Inflammatory macrophage treated with lipopolysaccharide for 1 hour (primary cell): ENCODE data around the gene SOBP.
"Not testable (repeated sequence)": the region's sequence is repeated elsewhere in the genome, so short reads cannot be mapped to it uniquely, and the experiment has no call there.

Experiments
- DNase-seq, 2 donors: peaks; one replicate each; pipeline ENCODE4 v3.0.0-alpha.2; 2020 to 2022

SOBP gene, protein sequence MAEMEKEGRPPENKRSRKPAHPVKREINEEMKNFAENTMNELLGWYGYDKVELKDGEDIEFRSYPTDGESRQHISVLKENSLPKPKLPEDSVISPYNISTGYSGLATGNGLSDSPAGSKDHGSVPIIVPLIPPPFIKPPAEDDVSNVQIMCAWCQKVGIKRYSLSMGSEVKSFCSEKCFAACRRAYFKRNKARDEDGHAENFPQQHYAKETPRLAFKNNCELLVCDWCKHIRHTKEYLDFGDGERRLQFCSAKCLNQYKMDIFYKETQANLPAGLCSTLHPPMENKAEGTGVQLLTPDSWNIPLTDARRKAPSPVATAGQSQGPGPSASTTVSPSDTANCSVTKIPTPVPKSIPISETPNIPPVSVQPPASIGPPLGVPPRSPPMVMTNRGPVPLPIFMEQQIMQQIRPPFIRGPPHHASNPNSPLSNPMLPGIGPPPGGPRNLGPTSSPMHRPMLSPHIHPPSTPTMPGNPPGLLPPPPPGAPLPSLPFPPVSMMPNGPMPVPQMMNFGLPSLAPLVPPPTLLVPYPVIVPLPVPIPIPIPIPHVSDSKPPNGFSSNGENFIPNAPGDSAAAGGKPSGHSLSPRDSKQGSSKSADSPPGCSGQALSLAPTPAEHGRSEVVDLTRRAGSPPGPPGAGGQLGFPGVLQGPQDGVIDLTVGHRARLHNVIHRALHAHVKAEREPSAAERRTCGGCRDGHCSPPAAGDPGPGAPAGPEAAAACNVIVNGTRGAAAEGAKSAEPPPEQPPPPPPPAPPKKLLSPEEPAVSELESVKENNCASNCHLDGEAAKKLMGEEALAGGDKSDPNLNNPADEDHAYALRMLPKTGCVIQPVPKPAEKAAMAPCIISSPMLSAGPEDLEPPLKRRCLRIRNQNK

DNA sequence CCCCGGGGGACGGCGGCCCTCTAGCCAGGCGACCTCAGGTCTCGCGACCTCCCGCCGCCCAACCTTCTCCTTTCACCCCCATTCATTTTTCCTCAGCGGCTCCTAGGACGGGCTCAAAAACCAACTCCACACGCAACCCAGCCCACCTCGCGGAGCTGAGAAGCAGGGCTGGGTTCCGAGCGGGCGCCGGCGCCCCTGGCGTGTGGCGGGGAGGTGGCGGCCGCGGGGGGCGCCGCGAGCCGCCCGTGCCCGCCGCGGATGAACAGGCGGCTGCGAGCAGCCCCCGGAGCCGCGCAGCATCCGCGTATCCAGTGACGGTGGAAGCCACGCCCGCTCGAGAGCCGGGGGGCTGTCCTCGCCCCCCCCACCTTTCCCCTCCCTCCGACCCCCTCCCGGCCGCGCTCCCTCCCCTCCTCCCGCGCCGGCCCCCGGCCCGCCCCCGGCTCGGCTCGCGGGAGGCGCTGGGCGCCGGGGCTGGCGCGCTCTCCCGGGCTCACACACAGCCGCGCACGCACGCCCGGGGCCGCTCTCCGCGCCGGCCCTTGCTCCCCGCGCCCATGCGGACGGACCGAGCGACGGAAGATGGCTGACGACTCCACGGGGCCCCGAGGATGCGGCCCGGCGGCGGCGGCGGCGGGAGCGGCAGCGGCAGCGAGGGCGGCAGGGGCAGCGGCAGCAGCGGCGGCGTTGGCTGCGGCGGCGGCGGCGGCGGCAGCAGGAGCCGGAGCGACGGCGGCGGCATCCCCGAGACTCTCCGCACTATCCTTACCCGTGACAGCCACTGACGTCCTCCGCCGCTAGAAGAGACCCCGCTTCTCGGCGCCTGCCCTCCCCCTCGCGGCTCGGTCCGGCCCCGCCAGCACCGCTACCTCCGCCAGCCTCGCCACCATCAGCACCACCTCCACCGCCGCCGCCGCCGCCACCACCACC, at the start of gene SOBP:
Gene SOBP, plus strand, starts transcription at position 482 of the 930 bp plus-strand sequence. CDS start 500 bp downstream, outside the sequence.
- DNase-seq: no peak

GRCh38 chr6:107440936-107441335, 49.0 kb upstream of the SOBP start:
- DNase-seq: no peak

- DNase-seq: no peak
These were observed 48.2 kb upstream of the SOBP start for GRCh38 chr6:107441682-107442081.

DNA sequence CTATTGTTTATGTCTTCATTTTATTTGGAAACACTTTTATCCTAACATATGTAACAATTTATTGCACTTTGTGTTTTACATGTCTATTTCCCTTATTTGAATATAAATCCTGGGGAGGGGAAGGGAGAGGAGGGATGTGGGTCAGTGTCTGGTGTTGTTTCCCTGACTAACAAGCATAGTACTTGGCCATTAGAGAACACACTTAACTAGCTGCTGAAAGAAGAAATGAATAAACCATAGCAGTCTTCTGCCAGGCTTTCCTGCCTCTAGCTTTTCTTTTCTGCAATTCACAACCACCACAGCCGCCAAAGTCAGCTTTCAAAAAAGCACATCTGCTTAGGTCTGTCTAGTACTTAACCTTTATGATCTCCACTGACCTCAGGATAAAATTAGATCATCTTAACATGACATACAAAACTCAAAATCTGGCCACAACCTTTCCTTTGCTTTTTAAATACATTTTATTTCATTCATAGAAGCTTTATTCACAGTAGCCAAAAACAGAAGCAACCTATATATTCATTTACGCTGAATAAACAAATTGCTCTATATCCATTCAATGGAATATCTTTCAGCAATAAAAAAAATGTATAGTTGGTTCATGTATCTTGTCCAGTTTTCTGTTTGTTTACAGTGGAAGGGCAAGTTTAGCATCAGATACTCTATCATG, 46.8 kb upstream of the SOBP start:
- no peak for DNase-seq

DNA sequence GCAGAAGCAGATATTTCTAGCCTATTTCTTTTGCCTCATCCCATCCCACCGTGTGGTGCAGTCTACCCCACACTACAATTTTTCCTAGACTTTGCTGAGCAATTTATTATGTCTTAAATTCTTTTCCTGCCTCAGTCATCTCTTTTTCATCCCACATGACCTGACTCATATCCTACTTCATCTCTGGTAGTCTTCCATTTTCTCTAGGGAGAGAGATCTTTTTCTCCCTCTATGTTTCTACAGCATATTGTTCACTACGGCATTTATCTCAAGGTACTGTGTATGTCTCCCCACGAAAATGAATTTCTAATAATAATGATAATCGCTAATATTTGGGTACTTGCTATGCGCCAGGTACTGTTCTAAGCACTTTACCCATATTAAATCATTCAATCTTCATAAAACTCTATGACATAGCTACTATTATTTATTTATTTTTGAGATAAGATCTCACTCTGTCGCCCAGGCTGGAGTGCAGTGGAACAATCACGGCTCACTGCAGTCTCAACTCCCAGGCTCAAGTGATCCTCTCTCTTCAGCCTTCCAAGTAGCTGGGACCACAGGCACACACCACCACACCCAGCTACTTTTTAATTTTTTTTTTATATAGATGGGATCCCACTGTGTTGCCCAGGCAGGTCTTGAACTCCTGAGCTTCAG, 46.2 kb upstream of the SOBP start:
- DNase-seq: no peak

GRCh38 chr6:107444277-107444676, 45.6 kb upstream of the SOBP start:
- no peak for DNase-seq

DNA sequence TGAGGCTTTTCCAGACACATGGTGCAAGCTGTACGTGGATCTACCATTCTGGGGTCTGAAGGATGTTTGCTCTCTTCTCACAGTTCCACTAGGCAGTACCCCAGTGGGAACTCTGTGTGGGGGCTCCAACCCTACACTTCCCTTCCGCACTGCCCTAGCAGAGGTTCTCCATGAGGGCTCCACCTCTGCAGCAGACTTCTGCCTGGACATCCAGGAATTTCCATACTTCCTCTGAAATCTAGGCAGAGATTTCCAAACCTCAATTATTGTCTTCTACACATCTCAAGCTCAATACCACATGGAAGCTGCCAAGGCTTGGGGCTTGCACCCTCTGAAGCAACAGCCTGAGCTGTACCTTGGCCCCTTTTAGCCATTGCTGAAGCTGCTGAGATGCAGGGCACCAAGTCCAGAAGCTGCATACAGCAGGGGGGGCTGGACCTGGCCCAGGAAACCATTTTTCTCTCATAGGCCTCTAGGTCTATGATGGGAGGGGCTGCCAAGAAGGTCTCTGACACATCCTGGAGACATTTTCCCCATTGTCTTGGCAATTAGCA, 42.2 kb upstream of the SOBP start:
- DNase-seq: no peak

GRCh38 chr6:107448776-107449175, 41.1 kb upstream of the SOBP start:
- no peak for DNase-seq

DNA sequence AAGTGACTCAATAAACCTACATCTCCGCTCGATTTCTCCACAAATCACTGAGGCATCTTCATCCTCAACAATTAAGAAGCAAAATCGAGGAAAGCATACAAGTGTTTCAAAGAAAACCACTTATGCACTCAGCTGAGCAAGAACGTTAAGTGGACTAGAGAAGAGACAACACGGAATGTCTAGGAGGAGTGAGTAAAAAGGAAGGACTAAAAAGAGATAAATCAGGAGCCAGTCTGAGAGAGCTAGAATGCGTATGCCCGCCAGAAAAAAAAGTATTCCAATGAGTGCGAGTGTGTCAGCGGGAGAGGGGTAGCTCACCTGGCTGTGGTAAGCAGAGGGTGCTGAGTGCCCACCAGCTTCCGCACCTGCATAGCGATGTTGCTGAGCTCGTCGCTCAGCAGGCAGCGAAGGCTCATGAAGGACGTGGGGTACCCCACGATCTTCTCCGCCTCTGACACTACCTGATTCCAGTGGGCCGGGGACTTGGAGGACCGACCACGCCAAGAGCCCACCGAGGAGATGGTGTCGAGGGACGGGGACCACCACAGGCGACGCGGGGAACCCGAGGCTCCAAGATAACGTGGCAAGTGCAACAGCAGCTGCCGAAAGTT, 31.1 kb upstream of the SOBP start:
- no peak for DNase-seq

DNA sequence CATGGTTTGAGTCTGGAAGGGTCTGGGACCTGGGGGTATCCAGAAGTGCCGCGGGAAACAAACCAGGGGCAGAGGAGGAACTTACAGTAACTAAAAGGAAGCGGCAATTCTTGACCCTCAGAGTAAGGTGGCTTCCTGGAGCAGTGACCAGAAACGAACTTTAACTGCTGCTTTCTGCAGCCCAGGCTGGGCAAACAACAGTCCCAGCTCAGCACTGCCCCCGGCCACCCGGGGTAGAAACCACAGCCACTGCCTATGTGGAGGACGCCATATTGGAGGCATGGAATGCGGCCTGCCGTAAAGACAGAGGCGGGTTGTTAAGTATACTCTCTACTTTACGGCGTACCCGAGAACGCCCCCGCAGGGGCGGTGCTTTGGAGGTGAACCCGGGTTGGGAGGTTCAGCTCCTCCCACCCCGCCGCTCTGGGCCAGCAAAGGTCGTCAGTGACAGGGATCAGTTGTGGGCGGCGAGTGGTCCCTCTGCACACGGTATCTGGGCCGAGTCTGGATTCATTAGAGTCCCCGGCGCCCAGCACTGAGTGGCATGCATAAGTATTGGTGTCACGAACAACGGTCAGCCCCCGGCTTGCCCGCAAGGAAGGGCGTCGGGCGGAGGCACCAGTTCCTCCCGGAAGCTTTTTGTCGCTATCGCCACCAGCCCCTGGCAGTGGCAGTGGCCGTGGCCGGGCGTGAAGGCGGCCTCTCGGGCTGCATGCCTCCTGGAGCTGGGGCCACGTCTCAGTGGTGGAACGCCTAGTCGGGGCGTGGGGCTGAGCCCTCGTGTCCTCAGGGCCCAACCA, 30.4 kb upstream of the SOBP start, which contains the start of gene PDSS2:
Gene PDSS2, minus strand, starts transcription at position 282 of the 800 bp plus-strand sequence. Its CDS starts 279 bp downstream, at position 3.
- peak; percentile 99 for DNase-seq

GRCh38 chr6:107460083-107460631, 29.8 kb upstream of the SOBP start:
- DNase-seq: peak in 1 of 2 donors; percentile 54

DNA sequence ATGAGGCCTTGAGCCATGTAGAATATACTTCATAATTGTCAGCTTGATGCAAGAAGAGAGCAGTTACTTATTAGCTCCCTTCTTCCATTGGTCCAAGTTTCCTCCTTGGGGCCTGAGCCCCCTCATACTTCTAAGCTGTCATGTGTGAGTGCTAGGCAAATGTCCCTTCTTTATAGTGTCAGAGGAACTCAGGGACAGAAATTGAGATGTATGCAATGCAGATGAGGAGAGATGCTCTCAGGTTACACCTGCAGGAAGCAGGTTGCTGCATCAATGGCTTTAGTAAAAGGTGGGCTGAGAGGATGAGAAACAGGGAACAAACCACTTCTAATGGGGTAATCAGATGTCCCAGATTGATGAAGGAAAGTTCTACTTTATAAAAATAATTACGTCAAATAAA, 23.9 kb upstream of the SOBP start:
- DNase-seq: no peak

DNA sequence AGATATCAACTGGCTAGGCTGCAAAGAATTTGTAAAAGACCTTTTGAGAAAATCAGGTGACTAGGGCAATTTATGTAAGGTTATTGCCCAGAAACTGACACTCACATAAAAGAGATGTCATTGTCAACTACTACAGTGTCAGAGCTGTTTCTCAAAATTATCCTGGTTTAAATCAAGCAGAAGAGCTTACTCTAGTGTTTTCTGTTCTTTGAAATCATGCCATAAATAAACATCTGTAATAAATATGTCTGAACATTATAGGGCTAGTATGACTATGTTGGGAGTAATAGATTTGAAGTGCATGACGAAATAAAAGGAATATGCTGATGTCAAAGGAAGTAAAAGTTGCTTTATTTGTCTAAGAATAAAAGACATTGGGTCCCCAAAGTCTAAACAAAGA, 19.6 kb upstream of the SOBP start:
- DNase-seq: no peak

- DNase-seq: no peak
These were observed 16.3 kb upstream of the SOBP start for GRCh38 chr6:107473660-107474059.

DNA sequence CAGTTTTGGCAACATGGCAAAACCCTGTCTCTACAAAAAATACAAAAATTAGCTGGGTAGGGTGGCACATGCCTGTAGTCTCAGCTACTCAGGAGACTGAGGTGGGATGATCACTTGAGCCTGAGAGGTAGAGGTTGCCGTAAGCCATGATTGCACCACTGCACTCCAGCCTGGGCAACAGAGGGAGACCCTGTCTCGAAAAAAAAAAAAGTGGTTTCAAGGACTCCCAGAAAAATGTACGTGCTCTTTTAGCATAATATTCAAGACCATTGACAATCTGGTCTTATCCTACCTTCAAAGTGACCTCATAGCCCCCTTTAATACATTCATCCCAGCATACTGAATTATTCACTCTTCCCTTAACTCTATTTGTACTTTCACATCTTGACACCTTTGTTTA, 14.6 kb upstream of the SOBP start:
- not testable (repeated sequence) for DNase-seq

GRCh38 chr6:107475826-107476225, 14.1 kb upstream of the SOBP start:
- not testable (repeated sequence) for DNase-seq

DNA sequence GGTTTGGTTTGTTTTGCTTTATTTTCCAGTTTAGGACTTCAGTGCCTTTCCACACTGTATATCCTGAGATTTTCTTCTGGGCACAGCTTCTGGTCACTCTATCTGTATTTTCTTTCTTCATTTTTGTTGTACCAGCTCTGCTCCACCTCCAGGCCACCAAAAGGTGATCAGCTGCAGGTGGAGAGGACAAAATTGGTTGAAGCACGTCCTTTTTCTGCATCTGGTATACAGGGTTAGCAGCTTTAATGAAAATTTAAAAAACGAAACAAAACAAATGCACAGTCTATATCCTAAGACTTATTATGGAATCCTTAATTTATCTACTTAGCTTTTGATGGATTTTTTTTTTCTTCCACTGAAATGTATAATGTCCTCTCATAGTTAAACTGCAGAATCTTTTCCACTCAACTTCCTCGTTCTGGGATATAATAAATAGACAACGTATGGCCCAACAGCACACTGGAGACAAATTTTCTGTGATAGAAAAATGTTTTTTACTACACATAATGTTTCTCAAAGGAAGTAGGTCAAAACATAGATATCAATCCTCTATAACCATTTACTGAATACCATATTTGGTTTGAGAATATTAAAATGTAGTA, 10.7 kb upstream of the SOBP start:
- DNase-seq: no peak

- DNase-seq: no peak
These were observed 4.8 kb upstream of the SOBP start for GRCh38 chr6:107485157-107485556.
